Stimulated activated CD4-positive, alpha-beta T cell treated with anti-CD3 and anti-CD28 coated beads, Interleukin-4, amount 100 ng/mL, for 24 hours (primary cell): ENCODE measurements around the gene DENND1C.
A peak's percentile ranks its signal among the peaks of the same experiment; 100 is the strongest.

Experiments
- DNase-seq: peaks from one replicate; pipeline ENCODE4 v3.0.0-alpha.2; 2020

DENND1C gene

GRCh38 chr19:6476155-6476895 is 5.3 kb downstream of the DENND1C start:
- DNase-seq: peak; percentile 65

GRCh38 chr19:6475321-6476108 is 6.1 kb downstream of the DENND1C start:
- no peak for DNase-seq

- no peak for DNase-seq
These were observed 7.9 kb downstream of the DENND1C start for GRCh38 chr19:6473647-6474046.

GRCh38 chr19:6472713-6473112 is 8.9 kb downstream of the DENND1C start:
- DNase-seq: no peak

GRCh38 chr19:6471076-6471475 is 10.5 kb downstream of the DENND1C start:
- no peak for DNase-seq

- no peak for DNase-seq
These were observed 11.4 kb downstream of the DENND1C start for GRCh38 chr19:6470173-6470572.

- DNase-seq: no peak
These were observed 14.2 kb downstream of the DENND1C start for GRCh38 chr19:6467384-6467783.

GRCh38 chr19:6466526-6467248 is 14.9 kb downstream of the DENND1C start:
- no peak for DNase-seq

GRCh38 chr19:6465663-6466062 is 15.9 kb downstream of the DENND1C start:
- DNase-seq: no peak

- no peak for DNase-seq
These were observed 16.6 kb downstream of the DENND1C start for GRCh38 chr19:6465006-6465405.

GRCh38 chr19:6464070-6464873 is 17.3 kb downstream of the DENND1C start, which contains the start of gene CRB3:
Gene CRB3 (plus strand): TSS chr19:6464271. CDS start chr19:6464702, 431 bp downstream.
- peak; percentile 32 for DNase-seq

- peak; percentile 99 for DNase-seq
These were observed 21.3 kb downstream of the DENND1C start for GRCh38 chr19:6460099-6460884.

GRCh38 chr19:6459262-6460098 is 22.1 kb downstream of the DENND1C start, which contains the start of gene SLC25A23:
Gene SLC25A23 (minus strand): TSS chr19:6459792. CDS start chr19:6459628, 164 bp downstream.
- DNase-seq: peak; percentile 60

GRCh38 chr19:6458695-6459261 is 22.8 kb downstream of the DENND1C start:
- no peak for DNase-seq

- DNase-seq: no peak
These were observed 23.5 kb downstream of the DENND1C start for GRCh38 chr19:6457958-6458694.

GRCh38 chr19:6455924-6456323 is 25.7 kb downstream of the DENND1C start:
- DNase-seq: no peak

- no peak for DNase-seq
These were observed 27.5 kb downstream of the DENND1C start for GRCh38 chr19:6453951-6454565.

- DNase-seq: no peak
These were observed 28.7 kb downstream of the DENND1C start for GRCh38 chr19:6452899-6453298.

- no peak for DNase-seq
These were observed 29.4 kb downstream of the DENND1C start for GRCh38 chr19:6452223-6452614.
